ENCODE results near the gene SHC3.

Gene SHC3

GRCh38 chr9:88996046-88996920 is 182.3 kb downstream of the SHC3 start:
- DNase-seq: no peak

- DNase-seq: no peak
These were observed 183.0 kb downstream of the SHC3 start for GRCh38 chr9:88995627-88996026.

- no peak for DNase-seq
These were observed 183.4 kb downstream of the SHC3 start for GRCh38 chr9:88995200-88995577.

DNA sequence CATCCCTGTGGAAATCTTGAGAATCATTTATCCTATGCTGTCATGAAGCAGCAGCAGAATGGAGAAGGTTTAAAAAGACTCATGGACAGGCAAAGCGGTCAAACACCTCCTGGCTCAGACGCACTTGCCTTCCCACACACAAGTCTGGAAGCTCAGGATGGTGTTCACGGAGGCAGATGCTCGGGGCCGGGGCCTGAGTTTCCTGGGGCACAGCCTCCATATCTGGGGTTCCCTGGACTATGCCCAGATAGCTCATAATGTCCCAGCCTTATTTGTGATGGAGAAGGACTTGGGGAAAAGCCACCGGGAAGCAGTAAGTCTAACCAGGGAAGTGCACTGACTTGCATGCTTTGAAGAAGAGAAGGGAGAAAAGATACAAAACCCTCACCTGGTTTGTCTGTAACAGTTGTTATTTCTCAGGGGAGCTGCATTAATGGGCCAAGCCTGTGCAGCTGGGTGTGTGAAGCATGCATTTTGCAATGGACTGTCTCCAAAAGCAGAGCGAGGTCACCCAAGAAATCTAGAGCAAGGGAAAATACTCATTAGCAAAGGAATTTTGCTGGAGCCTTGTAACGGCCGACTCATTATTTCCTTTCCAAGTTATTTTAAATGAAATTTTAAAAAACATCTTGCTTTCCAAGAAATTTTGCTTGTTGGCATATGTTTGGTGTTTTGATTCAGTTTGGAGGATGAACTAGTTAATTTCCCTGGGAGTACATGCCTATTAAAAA is 184.0 kb downstream of the SHC3 start:
- no peak for DNase-seq

DNA sequence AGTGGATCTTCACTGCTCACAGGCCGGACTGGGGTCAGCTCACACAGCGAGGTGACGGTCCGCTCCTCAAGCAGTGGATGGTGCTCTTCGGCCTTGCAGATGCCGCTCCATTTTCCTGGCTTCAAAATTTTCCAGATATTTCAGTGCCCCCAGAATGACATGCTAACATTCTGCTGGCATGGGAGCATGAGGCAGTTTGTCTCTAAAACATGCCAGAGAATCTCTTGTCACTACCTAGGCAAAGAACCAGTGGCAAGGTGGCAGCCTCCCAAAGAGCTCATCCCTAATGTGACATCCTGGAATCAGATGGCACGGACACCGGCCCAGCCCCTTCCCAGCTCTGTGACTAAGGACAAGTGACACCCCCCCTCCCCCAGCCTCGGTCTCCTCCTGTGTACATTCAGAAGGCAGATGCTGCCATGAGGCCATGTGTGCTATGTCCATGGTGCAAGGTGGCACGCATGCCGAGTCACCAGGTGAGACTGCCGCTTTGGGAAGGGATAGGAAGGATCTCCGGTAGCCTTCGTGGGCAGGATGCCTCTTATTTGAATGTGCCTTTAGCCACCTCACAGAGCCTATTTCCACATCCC is 184.7 kb downstream of the SHC3 start:
- no peak for DNase-seq

- DNase-seq: no peak
These were observed 185.3 kb downstream of the SHC3 start for GRCh38 chr9:88993327-88993726.

- DNase-seq: no peak
These were observed 186.1 kb downstream of the SHC3 start for GRCh38 chr9:88992556-88992955.

DNA sequence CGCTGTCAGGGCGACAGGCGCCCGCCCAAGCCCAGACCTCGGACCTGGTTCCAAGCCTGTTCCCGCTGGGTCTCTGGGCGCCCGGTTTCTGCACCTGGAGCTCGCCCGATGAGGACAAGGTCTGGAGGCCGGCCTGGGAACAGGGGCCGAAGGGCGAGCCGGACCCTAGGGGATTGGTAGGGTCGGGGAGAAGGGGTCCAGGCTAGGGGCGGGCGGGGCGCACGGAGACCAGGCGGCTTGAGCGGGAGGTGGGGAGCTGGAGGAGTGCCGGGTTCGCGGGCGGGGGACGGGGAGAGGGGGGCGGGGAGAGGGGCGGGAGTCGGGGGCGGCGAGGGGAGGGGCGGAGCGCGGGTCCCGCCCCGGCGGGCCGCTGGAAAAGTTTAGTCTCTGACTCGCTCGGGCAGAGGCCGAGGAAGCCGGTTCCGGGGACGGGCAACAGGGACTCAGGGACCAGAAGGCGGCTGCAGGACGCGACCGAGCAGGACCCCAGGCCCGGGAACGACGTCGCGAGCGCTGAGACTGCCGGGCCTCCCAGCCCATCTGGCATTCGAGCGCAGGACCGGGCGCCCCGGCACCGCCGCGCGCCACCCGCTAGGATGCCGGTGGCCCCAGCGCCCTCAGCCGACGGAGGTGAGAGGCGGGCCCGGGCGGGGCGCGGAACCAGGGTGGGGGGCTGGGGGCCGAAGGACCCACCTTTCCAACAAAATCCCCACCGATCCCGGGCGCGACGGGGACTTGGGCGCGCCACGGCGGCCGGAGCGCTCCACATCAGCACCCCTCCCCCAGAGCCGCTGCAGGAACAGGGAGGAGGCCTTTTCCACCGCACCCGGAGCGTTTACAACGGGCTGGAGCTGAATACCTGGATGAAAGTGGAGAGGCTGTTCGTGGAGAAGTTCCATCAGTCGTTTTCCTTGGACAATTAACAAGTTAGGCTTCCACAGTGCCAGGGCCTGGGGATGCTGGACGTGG is 187.3 kb downstream of the SHC3 start, which contains the start of gene S1PR3:
S1PR3 (plus strand) TSS at position 403 of the 969 bp plus-strand sequence. CDS start 9,733 bp downstream, outside the sequence.
- DNase-seq: no peak

GRCh38 chr9:88990729-88991065 is 187.9 kb downstream of the SHC3 start:
- DNase-seq: no peak

DNA sequence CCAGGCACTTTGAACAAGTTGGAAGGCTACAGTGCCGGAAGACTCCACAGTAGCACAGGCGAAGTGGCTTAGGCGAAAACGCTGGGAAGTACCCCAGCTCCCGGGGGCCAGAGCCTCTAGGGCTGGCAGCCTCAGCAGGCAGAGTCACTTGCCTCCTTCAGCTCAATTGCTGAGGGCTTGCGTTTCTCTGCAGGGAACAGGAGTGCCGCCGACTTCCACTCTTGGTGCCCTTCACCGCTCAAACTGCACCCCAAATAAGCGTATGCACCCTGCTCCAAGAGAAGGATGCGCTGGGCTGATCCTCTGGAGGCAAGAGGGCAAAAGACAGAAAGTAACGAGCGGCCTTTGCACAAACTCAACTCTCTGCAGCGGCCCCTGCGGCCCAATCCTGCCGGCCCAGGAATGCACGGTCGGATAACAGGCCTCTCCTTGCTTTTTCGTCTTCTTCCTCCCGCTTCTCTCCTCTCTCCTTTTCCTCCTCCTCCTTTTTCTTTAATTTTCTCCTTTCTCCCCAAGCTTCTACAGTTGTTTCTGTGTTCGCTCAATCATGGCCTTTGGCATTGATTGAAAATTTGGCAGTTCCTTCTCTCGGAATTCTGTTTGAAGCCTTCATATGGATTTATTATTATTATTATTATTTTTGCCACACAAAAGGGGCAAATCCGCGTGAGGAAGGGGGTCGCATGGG is 188.4 kb downstream of the SHC3 start:
- DNase-seq: no peak

GRCh38 chr9:88988796-88989641 is 189.6 kb downstream of the SHC3 start:
- no peak for DNase-seq

DNA sequence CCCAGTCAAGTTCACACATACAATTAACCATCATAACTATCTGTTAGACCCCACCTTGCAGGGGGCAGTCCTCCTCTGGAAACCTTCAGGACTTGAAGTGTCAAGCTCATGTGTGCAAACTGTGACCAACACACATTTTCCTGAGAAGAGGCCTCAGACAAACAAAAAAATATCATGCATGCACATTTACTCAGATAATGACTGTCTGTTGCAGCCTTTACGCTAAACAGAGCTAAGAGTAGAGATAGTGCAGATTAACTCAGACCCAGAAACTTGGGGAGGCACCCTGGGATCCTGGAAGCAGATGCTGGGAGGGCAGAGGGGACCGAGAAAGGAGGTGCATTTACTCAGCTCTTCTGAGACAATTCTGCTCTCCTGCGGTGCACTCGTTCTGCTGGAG is 191.0 kb downstream of the SHC3 start:
- DNase-seq: no peak

DNA sequence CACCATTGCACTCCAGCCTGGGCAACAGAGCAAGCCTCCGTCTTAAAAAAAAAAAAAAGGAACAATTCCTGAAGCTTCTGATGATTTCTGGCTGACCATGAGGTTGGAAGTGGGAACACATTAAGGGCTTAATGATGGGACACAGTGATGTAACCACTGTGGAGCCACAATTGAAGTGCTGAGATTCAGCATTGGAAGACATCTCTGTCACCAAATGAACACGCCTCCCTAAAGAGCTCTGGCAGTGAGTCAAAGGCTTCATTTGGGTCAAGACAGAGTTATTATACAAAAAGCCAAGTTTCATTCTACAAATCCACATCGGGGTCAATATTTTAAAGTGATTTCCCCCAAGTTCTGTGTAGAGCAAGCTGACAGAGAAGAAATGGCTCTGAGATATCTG is 191.8 kb downstream of the SHC3 start:
- no peak for DNase-seq

DNA sequence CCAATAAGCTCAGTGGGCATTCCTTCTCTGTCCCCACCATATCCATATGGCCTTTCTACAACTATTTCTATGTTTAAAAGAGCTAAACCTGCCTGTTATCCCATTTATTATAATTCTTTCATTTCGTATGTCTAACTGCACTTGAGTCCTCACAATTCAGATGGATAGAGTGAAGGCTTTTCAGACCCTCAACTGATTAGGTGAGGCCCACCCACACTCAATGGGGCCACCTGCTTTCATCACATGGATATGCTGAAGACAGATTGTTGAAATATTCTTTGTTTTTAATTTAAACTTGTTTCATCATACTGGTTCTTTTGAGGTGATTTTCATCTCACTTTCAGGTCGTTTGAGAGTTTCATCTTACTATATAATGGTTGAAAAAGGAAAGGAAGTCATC is 193.0 kb downstream of the SHC3 start:
- DNase-seq: no peak

- DNase-seq: no peak
These were observed 194.1 kb downstream of the SHC3 start for GRCh38 chr9:88984543-88984883.

DNA sequence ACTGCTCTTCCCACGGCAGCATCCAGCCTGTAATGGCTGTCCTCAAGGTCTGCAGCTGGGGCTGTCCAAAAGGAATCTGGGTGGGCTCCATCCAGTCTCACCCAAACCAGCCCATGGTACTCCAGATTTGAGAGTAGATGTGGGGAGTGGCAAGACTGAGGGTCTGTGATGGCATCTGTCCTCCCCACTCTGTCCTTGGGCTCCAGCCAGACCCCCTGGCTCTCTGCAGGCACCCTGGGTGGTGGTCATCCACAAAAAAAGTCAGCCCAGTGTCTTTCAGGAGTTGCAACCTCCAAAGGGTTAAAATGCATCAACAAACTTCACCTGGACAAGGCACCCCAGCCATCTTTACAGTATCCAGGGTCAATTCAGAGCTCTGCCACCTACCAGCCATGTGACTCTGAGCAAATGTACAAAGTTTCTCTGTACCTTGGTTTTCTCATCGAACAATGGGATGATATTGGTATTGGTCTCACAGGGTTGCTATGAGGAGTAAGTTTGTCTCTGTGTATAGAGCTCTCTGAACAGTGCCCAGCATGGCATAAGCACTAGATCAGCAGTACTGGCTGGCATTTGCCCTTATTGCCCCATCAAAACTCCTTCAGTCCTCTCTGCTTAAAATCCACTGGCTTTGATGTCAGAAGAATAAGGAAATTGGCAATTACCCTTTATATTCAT is 194.6 kb downstream of the SHC3 start:
- no peak for DNase-seq

GRCh38 chr9:88980740-88981203 is 197.8 kb downstream of the SHC3 start:
- no peak for DNase-seq

GRCh38 chr9:88979791-88980190 is 198.8 kb downstream of the SHC3 start:
- DNase-seq: no peak

GRCh38 chr9:88979021-88979420 is 199.6 kb downstream of the SHC3 start:
- no peak for DNase-seq

GRCh38 chr9:88978034-88978433 is 200.6 kb downstream of the SHC3 start:
- DNase-seq: no peak

- DNase-seq: no peak
These were observed 201.7 kb downstream of the SHC3 start for GRCh38 chr9:88976890-88977257.

All from NCI-H2227 treated with DMSO at 0.1 percent for 48 hours (cell line).